NCI-H1417 (cell line): ENCODE measurements around the gene RARB.
A peak's percentile ranks its signal among the peaks of the same experiment; 100 is the strongest.

ENCODE experiments used
- DNase-seq, 3 experiments: peaks; one replicate each; lab custom pipeline; 2025; lab: John Stamatoyannopoulos, UW

RARB gene

GRCh38 chr3:25448750-25449692 is 21.0 kb downstream of the RARB start:
- DNase-seq: peak; percentile 28 to 65 (median 56)

- no peak for DNase-seq
Measured at GRCh38 chr3:25449857-25450256, 21.8 kb downstream of the RARB start.

- DNase-seq: no peak
Measured at GRCh38 chr3:25452192-25452591, 24.1 kb downstream of the RARB start.

GRCh38 chr3:25452740-25453139 is 24.7 kb downstream of the RARB start:
- no peak for DNase-seq

- no peak for DNase-seq
Measured at GRCh38 chr3:25453619-25454004, 25.5 kb downstream of the RARB start.

- no peak for DNase-seq
Measured at GRCh38 chr3:25454005-25454927, 26.2 kb downstream of the RARB start.

- DNase-seq: no peak
Measured at GRCh38 chr3:25455441-25456132, 27.5 kb downstream of the RARB start.

GRCh38 chr3:25456723-25457670 is 28.9 kb downstream of the RARB start:
- no peak for DNase-seq

- no peak for DNase-seq
Measured at GRCh38 chr3:25457671-25458419, 29.8 kb downstream of the RARB start.

GRCh38 chr3:25458420-25458814 is 30.4 kb downstream of the RARB start:
- DNase-seq: no peak

- no peak for DNase-seq
Measured at GRCh38 chr3:25460751-25461150, 32.7 kb downstream of the RARB start.

GRCh38 chr3:25461946-25462345 is 33.9 kb downstream of the RARB start:
- DNase-seq: no peak

- DNase-seq: no peak
Measured at GRCh38 chr3:25462495-25462894, 34.4 kb downstream of the RARB start.

- DNase-seq: no peak
Measured at GRCh38 chr3:25463836-25464418, 35.9 kb downstream of the RARB start.

GRCh38 chr3:25465266-25465860 is 37.3 kb downstream of the RARB start:
- DNase-seq: no peak

GRCh38 chr3:25468866-25469319 is 40.8 kb downstream of the RARB start:
- no peak for DNase-seq

- no peak for DNase-seq
Measured at GRCh38 chr3:25469558-25469957, 41.5 kb downstream of the RARB start.

GRCh38 chr3:25471081-25471768 is 43.2 kb downstream of the RARB start:
- no peak for DNase-seq

GRCh38 chr3:25472153-25472552 is 44.1 kb downstream of the RARB start:
- no peak for DNase-seq
